ENCODE measurements around the gene RASA3. TPM values are rescaled to one million over a fixed set of nuclear protein-coding genes. Genes with fewer than 3 reads are reported as not detected.

The RASA3 gene
- total and polyA plus RNA-seq, 12 donors, result 6.8 to 16.9 (median 10.3) TPM

DNA sequence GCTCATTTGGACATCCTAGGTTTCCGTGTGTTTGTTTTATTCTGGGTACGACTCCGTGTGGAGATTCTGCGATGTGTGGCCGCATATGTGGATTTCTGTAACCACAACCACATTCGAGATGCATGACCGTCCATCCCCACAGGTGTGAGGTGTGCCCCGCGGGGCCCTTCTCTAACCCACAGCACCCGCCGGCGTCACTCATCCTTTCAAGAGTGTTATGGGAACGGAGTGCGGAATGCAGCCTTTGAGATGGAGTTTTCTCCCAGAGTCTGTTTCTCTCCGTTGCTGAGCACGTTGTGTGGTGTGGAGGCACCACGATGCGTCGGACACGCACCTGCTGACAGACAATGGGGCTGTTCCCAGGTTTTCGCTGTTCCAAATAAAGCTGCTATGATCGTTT lies 198.5 kb downstream of the RASA3 start:
- ATAC-seq, result no peak
- H3K36me3 ChIP-seq, result no peaks in the 10 kb centered on the region

DNA sequence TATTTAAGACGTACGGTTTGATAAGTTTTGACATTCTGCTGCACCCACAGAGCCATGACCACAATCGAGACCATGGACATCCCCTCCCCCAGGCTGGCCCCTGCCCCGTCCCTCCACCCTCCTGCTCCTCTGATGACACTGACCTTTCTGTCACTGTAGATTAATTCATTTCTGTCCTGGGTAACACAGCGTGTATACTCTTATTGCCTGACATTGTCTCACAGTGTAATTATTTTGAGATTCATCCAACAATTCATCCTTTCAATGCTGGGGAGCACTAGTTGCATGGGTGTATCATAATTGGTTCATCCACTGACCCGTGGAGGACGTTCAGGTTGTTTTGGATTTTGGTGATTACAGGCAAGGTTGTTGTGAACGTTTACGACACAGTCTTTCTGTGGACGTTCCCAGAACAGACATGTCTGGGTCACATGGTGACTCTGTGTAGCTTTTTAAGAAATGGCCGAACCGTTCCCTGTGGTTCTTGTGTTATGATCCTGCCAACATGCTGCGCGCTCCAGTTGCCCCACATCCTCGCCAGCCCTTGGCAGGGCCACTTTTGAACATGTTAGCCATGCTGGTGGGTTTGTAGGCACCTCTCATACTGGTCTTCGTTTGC lies 200.5 kb downstream of the RASA3 start:
- WGBS, 2 donors, result 89 to 90% methylated on average over 16 of the region's 16 CpGs
- intact Hi-C loops (cut with DNase I), result no loop called here
- no peak overlapping the region for H3K4me3 ChIP-seq
- TF ChIP-seq, protein P1, sequence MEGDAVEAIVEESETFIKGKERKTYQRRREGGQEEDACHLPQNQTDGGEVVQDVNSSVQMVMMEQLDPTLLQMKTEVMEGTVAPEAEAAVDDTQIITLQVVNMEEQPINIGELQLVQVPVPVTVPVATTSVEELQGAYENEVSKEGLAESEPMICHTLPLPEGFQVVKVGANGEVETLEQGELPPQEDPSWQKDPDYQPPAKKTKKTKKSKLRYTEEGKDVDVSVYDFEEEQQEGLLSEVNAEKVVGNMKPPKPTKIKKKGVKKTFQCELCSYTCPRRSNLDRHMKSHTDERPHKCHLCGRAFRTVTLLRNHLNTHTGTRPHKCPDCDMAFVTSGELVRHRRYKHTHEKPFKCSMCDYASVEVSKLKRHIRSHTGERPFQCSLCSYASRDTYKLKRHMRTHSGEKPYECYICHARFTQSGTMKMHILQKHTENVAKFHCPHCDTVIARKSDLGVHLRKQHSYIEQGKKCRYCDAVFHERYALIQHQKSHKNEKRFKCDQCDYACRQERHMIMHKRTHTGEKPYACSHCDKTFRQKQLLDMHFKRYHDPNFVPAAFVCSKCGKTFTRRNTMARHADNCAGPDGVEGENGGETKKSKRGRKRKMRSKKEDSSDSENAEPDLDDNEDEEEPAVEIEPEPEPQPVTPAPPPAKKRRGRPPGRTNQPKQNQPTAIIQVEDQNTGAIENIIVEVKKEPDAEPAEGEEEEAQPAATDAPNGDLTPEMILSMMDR (IDR thresholded peaks at IDR 0.05), result no peak
- H3K27me3 ChIP-seq, result peaks cover 0 to 10% (median 0%) of the 10 kb centered on the region in 7 donors
- H3K27ac ChIP-seq, result no peak overlapping the region
- peaks cover 12 to 56% (median 36%) of the 10 kb centered on the region in 9 donors for H3K4me1 ChIP-seq
- H3K36me3 ChIP-seq, result no peaks in the 10 kb centered on the region
- no peaks in the 10 kb centered on the region for H3K9me3 ChIP-seq
- no peak for DNase-seq
- no peak for ATAC-seq

More for the DNA sequence above, 198.5 kb downstream of the RASA3 start:
- Histone ChIP-seq H3K27ac (no peak overlapping the region), H3K9me3 (no peaks in the 10 kb centered on the region), H3K27me3 (peaks cover 0 to 16% (median 0%) of the 10 kb centered on the region in 7 donors), H3K4me3 (no peak overlapping the region), H3K4me1 (peaks cover 10 to 56% (median 24%) of the 10 kb centered on the region in 9 donors)
- no peak for DNase-seq
- TF ChIP-seq, protein P1 (IDR thresholded peaks at IDR 0.05), result no peak
- intact Hi-C loops (cut with DNase I), result no loop called here
- WGBS, 2 donors, result 95 to 97% methylated on average over 22 of the region's 22 CpGs

DNA sequence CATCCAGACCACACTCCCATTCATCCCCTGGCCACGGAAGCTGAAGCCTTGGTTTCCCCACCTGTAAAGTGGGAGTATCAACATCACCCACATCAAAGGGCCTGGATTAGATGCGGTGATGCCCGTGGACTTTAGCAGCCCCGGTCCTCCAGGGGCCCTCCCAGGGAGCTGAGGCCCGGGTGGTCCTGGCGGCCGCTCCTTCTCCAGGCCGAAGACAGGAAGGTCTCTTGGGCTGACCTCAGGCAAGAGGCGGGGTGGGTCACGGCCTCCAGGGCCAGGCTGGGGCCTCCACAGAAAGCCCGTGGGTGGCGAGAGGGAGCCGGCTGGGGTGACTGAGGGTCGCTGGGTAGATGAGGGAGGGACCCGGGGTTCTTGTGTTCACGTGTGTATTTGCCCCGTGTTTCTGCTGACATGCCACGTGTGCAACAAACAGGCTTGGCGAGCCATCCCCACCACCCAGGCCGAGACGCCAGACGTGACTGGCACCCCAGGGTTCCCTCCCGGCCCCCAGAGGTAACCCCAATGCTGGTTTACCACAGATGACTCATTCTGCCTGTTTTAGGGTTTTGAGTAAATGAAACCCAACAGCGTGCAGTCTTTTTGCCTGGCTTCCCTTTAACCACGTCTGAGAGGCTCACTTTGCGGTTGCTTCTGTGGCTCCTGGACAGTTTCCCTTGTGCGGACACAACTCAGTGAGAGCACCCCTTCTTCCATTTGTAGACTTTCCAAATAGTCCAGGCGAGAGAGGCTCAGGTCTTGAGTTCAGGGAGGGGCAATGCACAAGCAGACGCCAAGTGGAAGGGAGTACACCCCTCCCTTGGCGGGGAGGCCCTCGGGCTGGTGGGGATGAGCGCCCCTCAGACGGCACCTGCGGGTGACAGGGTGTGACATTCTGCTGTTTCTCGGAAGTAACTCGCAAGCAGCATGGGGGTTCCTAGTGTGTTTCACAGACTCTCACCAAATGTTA lies 201.5 kb downstream of the RASA3 start:
- H3K27ac ChIP-seq, result no peak overlapping the region
- H3K36me3 ChIP-seq, result no peaks in the 10 kb centered on the region
- TF ChIP-seq, protein P1 (IDR thresholded peaks at IDR 0.05), result no peak
- DNase-seq (no peak), ATAC-seq (no peak)
- WGBS, 2 donors, result 92 to 94% methylated on average over 36 of the region's 36 CpGs
- no peak overlapping the region for H3K4me3 ChIP-seq
- intact Hi-C loops (cut with DNase I), result no loop called here
- H3K9me3 ChIP-seq, result no peaks in the 10 kb centered on the region
- H3K4me1 ChIP-seq, result peaks cover 15 to 51% (median 37%) of the 10 kb centered on the region in 9 donors
- peaks cover 0 to 10% (median 0%) of the 10 kb centered on the region in 7 donors for H3K27me3 ChIP-seq

Measured in heart right ventricle (tissue), 16 donors.